Upper lobe of right lung (tissue), 1 donor: ENCODE data around the gene RANBP17. TPM values are rescaled to one million over a fixed set of nuclear protein-coding genes. Genes with fewer than 3 reads are reported as not detected.
"Not testable (repeated sequence)": the region's sequence is repeated elsewhere in the genome, so short reads cannot be mapped to it uniquely, and the experiment has no call there.

Experiments
- ATAC-seq: fragments of 200-7000 bp; cut with Tn5 transposase; one replicate; pipeline ENCODE4 v1.9.1; 2020; ENCODE audit warnings: mild to moderate bottlenecking, moderate library complexity
- DNase-seq: peaks from one replicate; pipeline ENCODE4 v3.0.0-alpha.2; 2020
- H3K27ac ChIP-seq: fragments of 200-600 bp; one replicate; pipeline ENCODE4 v1.8.0; 2022
- H3K27me3 ChIP-seq: fragments of 200-600 bp; one replicate; pipeline ENCODE4 v1.8.0; 2022; ENCODE audit warnings: mild to moderate bottlenecking
- H3K36me3 ChIP-seq: fragments of 200-600 bp; one replicate; pipeline ENCODE4 v1.8.0; 2022
- H3K4me1 ChIP-seq: fragments of 200-600 bp; one replicate; pipeline ENCODE4 v1.8.0; 2022
- H3K4me3 ChIP-seq: fragments of 200-600 bp; one replicate; pipeline ENCODE4 v1.8.0; 2022; ENCODE audit warnings: mild to moderate bottlenecking
- H3K9me3 ChIP-seq: fragments of 200-600 bp; one replicate; pipeline ENCODE4 v1.8.0; 2022
- intact Hi-C: fragments of 100-400 bp; cut with DNase I; formaldehyde crosslinking; loops from one replicate; pipeline ENCODE4 v1.11.0; 2022
- total RNA-seq: library from RNA; stranded (reverse); fragmentation: NEBNext Ultra II Directional; extraction: Animal tissue kit (Norgen Biotek cat#: 25700); gene quantifications from one replicate; pipeline ENCODE4 v1.2.1, GENCODE V29; 2021
- TF ChIP-seq, protein P1 (sequence below): fragments of 200-600 bp; IDR thresholded peaks from one replicate; pipeline ENCODE4 v1.8.0; 2022; ENCODE audit warnings: antibody characterized with exemption
- donor health status: DM: no; HTN: yes; CAD: no; lungs with severe emphysema.

RANBP17 gene
- total RNA-seq, 1 donor from 2014 or later = 17.8 TPM

DNA sequence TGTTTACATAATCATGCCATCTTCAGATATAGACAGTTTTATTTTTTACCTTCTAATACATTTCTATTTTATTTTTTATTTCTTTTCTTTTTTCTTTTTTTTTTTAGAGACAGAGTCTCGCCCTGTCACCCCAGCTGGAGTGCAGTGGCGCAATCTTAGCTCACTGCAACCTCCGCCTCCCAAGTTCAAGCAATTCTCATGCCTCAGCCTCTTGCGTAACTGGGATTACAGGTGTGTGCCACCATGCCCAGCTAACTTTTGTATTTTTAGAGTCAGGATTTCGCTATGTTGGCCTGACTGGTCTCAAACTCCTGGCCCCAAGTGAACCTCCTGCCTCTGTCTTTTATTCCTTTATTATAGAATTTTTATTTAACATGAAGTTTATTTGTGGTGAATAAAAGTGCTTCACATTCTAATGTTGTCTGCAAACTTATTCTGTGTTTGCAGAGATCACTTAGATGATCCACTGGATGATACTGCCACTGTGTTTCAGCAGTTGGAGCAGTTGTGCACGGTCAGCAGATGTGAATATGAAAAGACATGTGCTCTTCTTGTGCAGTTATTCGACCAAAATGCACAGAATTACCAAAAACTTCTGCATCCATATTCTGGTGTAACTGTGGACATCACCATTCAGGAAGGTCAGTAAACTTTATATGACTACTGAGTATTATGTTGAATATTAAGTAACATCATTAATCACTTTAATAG, 62.2 kb downstream of the RANBP17 start:
- no peaks in the 10 kb centered on the region for H3K27me3 ChIP-seq
- H3K4me3 ChIP-seq = no peak overlapping the region
- H3K36me3 ChIP-seq = no peaks in the 10 kb centered on the region
- intact Hi-C loops = no loop called here
- no peaks in the 10 kb centered on the region for H3K9me3 ChIP-seq
- DNase-seq = no peak
- TF ChIP-seq, protein P1, sequence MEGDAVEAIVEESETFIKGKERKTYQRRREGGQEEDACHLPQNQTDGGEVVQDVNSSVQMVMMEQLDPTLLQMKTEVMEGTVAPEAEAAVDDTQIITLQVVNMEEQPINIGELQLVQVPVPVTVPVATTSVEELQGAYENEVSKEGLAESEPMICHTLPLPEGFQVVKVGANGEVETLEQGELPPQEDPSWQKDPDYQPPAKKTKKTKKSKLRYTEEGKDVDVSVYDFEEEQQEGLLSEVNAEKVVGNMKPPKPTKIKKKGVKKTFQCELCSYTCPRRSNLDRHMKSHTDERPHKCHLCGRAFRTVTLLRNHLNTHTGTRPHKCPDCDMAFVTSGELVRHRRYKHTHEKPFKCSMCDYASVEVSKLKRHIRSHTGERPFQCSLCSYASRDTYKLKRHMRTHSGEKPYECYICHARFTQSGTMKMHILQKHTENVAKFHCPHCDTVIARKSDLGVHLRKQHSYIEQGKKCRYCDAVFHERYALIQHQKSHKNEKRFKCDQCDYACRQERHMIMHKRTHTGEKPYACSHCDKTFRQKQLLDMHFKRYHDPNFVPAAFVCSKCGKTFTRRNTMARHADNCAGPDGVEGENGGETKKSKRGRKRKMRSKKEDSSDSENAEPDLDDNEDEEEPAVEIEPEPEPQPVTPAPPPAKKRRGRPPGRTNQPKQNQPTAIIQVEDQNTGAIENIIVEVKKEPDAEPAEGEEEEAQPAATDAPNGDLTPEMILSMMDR = no peak
- no peaks in the 10 kb centered on the region for H3K4me1 ChIP-seq
- ATAC-seq = no peak
- H3K27ac ChIP-seq = no peak overlapping the region

DNA sequence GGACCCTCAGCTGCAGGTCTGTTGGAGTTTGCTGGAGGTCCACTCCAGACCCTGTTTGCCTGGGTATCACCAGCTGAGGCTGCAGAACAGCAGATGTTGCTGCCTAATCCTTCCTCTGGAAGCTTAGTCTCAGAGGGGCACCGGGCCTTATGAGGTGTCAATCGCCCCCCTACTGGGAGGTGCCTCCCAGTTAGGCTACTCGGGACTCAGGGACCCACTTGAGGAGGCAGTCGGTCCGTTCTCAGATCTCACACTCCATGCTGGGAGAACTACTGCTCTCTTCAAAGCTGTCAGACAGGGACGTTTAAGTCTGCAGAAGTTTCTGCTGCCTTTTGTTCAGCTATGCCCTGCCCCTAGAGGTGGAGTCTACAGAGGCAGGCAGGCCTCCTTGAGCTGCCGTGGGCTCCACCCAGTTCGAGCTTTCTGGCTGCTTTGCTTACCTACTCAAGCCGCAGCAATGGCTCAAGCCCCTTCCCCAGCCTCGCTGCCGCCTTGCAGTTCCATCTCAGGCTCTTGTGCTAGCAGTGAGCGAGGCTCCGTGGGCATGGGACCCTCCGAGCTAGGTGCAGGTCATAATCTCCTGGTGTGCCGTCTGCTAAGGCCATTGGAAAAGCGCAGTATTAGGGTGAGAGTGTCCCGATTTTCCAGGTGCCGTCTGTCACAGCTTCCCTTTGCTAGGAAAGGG, 73.9 kb downstream of the RANBP17 start:
- H3K4me3 ChIP-seq, DNase-seq, H3K9me3 ChIP-seq, H3K27me3 ChIP-seq, H3K4me1 ChIP-seq, H3K36me3 ChIP-seq, intact Hi-C loops, H3K27ac ChIP-seq, ATAC-seq: not testable (repeated sequence)

DNA sequence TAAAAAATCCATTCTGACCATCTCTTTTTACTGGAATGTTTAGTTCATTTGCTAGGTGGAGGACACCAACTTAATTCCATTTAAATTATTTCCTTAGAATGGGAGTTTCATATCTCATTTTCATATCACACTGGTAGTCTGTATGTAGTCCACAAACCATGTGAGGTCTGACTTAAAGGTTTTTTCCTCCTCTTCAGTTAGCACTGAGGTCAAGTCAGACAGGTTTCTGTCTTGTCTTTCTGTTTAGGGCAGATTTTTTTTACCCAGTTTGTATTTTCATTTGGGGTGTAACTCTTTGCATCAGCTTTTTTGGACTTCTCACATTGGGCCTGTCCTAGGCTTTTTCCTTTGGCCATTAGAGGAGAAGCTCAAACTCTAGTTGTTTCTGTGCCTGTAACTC, 75.3 kb downstream of the RANBP17 start:
- no peak overlapping the region for H3K4me3 ChIP-seq
- intact Hi-C loops = no loop called here
- H3K9me3 ChIP-seq = no peaks in the 10 kb centered on the region
- no peaks in the 10 kb centered on the region for H3K4me1 ChIP-seq
- TF ChIP-seq, protein P1 = no peak
- no peak overlapping the region for H3K27ac ChIP-seq
- H3K36me3 ChIP-seq = no peaks in the 10 kb centered on the region
- no peaks in the 10 kb centered on the region for H3K27me3 ChIP-seq
- no peak for ATAC-seq
- DNase-seq = no peak

DNA sequence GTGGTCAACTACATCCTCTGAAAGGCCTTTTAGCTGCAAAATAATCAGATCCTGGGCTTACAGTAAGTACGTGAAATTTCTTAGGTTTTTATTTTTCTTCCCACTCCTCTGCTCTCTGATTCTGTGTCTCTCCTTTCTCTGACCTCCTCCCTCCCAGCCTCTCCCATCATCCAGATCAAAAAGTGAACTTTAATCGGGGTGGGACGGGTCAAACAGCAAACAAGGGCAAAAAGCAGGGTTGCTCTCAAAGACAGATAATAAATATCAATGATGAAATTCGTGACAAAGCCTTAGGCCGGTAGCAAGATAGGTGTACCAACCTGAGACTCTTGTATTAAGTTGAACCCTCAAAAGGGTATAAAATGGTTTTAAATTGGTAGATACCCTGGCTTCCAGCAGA, 76.1 kb downstream of the RANBP17 start:
- H3K36me3 ChIP-seq = no peaks in the 10 kb centered on the region
- H3K9me3 ChIP-seq = no peaks in the 10 kb centered on the region
- TF ChIP-seq, protein P1 = no peak
- intact Hi-C loops = no loop called here
- H3K27ac ChIP-seq = no peak overlapping the region
- no peaks in the 10 kb centered on the region for H3K27me3 ChIP-seq
- no peak for DNase-seq
- no peak for ATAC-seq
- H3K4me3 ChIP-seq = no peak overlapping the region
- H3K4me1 ChIP-seq = no peaks in the 10 kb centered on the region

DNA sequence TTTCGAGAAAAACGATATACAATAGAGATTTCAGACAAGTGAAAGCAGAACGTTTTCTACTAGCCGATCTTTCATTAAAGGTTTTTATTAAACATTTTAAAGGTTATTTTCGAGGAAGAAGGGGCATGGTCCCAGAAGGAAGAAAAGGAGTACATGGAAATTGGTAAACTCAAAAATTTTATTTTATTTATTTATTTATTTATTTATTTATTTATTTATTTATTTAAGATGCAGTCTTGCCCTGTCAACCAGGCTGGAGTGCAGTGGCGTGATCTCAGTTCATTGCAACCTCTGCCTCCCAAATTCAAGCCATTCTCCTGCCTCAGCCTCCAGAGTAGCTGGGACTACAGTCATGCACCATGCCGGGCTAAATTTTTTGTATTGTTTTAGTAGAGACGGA, 77.4 kb downstream of the RANBP17 start:
- intact Hi-C loops = no loop called here
- ATAC-seq (no peak), DNase-seq (no peak)
- TF ChIP-seq, protein P1 = no peak
- Histone ChIP-seq H3K9me3 (no peaks in the 10 kb centered on the region), H3K27me3 (no peaks in the 10 kb centered on the region), H3K27ac (no peak overlapping the region), H3K4me1 (no peaks in the 10 kb centered on the region), H3K4me3 (no peak overlapping the region), H3K36me3 (no peaks in the 10 kb centered on the region)

DNA sequence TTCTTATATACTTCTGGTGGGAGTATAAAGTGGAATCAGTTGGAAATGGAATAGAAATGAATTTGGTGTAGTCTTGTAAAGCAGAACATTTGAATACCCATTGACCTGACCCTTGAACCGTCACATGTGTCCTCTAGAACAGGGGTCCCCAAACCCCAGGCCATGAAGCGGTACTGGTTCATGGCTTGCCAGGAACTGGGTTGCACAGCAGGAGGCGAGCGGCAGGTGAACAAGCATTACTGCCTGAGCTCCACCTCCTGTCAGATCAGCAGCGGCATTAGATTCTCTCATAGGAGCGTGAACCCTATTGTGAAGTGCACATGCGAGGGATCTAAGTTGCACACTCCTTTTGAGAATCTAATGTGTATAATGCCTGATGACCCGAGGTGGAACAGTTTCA, 80.0 kb downstream of the RANBP17 start:
- H3K36me3 ChIP-seq = no peaks in the 10 kb centered on the region
- no peak overlapping the region for H3K4me3 ChIP-seq
- H3K4me1 ChIP-seq = no peaks in the 10 kb centered on the region
- H3K27me3 ChIP-seq = no peaks in the 10 kb centered on the region
- TF ChIP-seq, protein P1 = no peak
- intact Hi-C loops = no loop called here
- DNase-seq (no peak), ATAC-seq (no peak)
- H3K27ac ChIP-seq = no peak overlapping the region
- H3K9me3 ChIP-seq = no peaks in the 10 kb centered on the region
